ENCODE data around the gene C9orf85. TPM values are rescaled to one million over a fixed set of nuclear protein-coding genes. Genes with fewer than 3 reads are reported as not detected.

The C9orf85 gene
- 13.2 TPM for polyA plus RNA-seq (2013, experiment 1 of 4)
- 14.9 TPM for polyA plus RNA-seq (2013, experiment 2 of 4)
- polyA plus RNA-seq (2013, experiment 3 of 4) = 10.8 TPM
- polyA plus RNA-seq (2013, experiment 4 of 4) = 14.1 TPM

DNA sequence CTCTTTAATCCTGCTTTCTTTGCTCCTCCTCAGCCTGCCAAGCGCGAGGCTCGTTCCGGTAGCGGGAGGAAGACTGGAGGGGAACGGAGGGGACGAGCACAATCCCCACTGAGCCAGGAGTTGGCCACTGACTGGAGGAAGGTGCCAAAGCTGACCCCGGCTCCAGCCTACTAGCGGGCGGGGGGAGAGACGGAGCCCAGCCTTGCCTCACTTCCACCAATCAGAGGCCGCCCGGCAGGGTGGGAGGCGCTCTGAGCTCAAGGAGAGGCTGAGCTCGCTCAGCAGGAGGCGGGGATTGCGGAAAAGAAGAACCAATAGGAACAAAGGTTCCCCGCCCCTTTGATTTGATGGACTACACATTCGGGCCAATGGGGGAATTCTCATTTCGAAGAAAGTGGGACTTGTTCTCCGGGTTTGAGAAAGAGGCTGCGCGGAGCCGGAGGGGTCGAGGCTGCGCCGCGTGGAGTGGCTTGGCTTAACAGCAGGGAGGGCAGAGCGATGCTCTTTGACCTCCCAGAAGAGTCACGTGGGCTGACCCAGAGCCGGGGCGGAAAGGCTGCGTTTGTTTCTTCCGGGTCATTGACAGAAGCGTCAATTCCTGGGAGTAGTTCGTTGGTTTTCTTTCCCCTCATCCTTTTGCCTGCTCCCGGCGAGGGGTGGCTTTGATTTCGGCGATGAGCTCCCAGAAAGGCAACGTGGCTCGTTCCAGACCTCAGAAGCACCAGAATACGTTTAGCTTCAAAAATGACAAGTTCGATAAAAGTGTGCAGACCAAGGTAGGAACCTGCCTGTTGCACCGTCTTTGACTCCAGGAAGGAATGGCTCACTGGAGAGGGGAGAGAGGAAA lies at the start of gene C9orf85, which contains the start of gene ABHD17B:
C9orf85 (plus strand) TSS at position 579 of the 847 bp plus-strand sequence; CDS start at position 675, 96 bp downstream.
ABHD17B (minus strand) TSS at position 133 of the 847 bp plus-strand sequence. CDS start 36,113 bp downstream, outside the sequence.
- peak within 1 kb of the TSS; percentile 75 for H3K4me3 ChIP-seq (ENCODE audit: insufficient read depth, low read depth, low read length)
- H3K4me1 ChIP-seq (ENCODE audit: control insufficient read depth, insufficient read depth, low read length) = no peaks in the 10 kb centered on the region
- H3K27me3 ChIP-seq (ENCODE audit: control insufficient read depth, insufficient read depth, low read length, poor library complexity, severe bottlenecking) = no peaks in the 10 kb centered on the region
- H3K9me3 ChIP-seq (ENCODE audit: control insufficient read depth, low read length) = no peaks in the 10 kb centered on the region
- WGBS, 2 experiments = 0 to 1% methylated on average over 45 of the region's 45 CpGs
- H3K36me3 ChIP-seq (ENCODE audit: control insufficient read depth, insufficient read depth, low read length) = no peaks in the 10 kb centered on the region
- peak within 1 kb of the TSS; percentile 94 for H3K27ac ChIP-seq (ENCODE audit: insufficient read depth, low read depth, low read length, poor library complexity, severe bottlenecking)

DNA sequence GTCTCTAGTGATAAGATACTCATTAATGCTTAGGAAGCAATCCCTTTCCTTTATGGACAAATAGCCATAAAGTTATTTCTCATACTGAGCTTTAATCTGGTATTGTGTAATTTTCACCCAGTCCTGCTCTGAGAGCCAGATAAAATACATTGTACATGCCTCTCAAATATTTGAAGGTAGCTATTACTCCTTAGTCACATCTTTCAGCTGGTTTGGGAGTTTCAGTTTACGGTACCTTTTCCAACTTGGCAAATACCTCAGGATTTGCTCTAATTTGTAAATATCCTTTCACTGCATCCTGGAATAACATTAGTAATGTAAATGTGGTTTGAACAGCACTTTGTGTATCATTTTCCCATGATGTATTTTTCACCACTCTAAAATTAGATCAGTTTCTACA lies 47.8 kb upstream of the C9orf85 start:
- H3K4me1 ChIP-seq (ENCODE audit: control insufficient read depth, insufficient read depth, low read length) = no peaks in the 10 kb centered on the region
- H3K27ac ChIP-seq (ENCODE audit: insufficient read depth, low read depth, low read length, poor library complexity, severe bottlenecking) = no peak overlapping the region
- H3K27me3 ChIP-seq (ENCODE audit: control insufficient read depth, insufficient read depth, low read length, poor library complexity, severe bottlenecking) = no peaks in the 10 kb centered on the region
- peaks cover 6% of the 10 kb centered on the region for H3K36me3 ChIP-seq (ENCODE audit: control insufficient read depth, insufficient read depth, low read length)
- no peak overlapping the region for H3K4me3 ChIP-seq (ENCODE audit: insufficient read depth, low read depth, low read length)
- H3K9me3 ChIP-seq (ENCODE audit: control insufficient read depth, low read length) = peaks cover 3% of the 10 kb centered on the region
- WGBS, 2 experiments = 91 to 100% methylated on average over 1 of the region's 1 CpG

GRCh38 chr9:71875345-71875744 lies 36.1 kb upstream of the C9orf85 start:
- H3K4me1 ChIP-seq (ENCODE audit: control insufficient read depth, insufficient read depth, low read length) = no peaks in the 10 kb centered on the region
- H3K27me3 ChIP-seq (ENCODE audit: control insufficient read depth, insufficient read depth, low read length, poor library complexity, severe bottlenecking) = no peaks in the 10 kb centered on the region
- H3K36me3 ChIP-seq (ENCODE audit: control insufficient read depth, insufficient read depth, low read length) = peaks cover 3% of the 10 kb centered on the region
- 95 to 96% methylated on average over 6 of the region's 6 CpGs for WGBS, 2 experiments
- H3K4me3 ChIP-seq (ENCODE audit: insufficient read depth, low read depth, low read length) = no peak overlapping the region
- H3K27ac ChIP-seq (ENCODE audit: insufficient read depth, low read depth, low read length, poor library complexity, severe bottlenecking) = no peak overlapping the region
- H3K9me3 ChIP-seq (ENCODE audit: control insufficient read depth, low read length) = no peaks in the 10 kb centered on the region

DNA sequence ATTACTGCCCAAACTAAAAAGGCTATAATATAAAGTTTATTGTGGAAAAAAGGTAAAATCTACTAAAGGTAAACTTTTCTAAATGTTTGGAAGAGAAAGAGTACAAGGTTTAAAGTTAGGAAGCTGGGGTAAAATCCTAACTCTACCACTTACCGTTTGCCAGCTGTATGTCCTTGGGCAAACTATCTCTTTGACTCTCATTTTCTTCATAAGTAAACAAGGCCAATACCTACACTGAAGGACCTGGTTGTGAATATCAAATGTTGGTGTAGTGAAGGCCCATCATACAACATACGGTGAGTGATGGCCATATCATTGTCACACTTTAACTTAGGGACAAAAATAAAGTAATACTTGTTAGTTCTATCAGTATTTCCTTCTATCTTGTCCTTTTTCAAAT lies 35.3 kb upstream of the C9orf85 start:
- Histone ChIP-seq H3K27ac (ENCODE audit: insufficient read depth, low read depth, low read length, poor library complexity, severe bottlenecking) (no peak overlapping the region), H3K4me3 (ENCODE audit: insufficient read depth, low read depth, low read length) (no peak overlapping the region), H3K9me3 (ENCODE audit: control insufficient read depth, low read length) (no peaks in the 10 kb centered on the region), H3K4me1 (ENCODE audit: control insufficient read depth, insufficient read depth, low read length) (no peaks in the 10 kb centered on the region), H3K36me3 (ENCODE audit: control insufficient read depth, insufficient read depth, low read length) (peaks cover 3% of the 10 kb centered on the region), H3K27me3 (ENCODE audit: control insufficient read depth, insufficient read depth, low read length, poor library complexity, severe bottlenecking) (no peaks in the 10 kb centered on the region)
- 100% methylated on average over 1 to 2 of the region's 2 CpGs for WGBS, 2 experiments

GRCh38 chr9:71876829-71877228 lies 34.6 kb upstream of the C9orf85 start:
- no peak overlapping the region for H3K27ac ChIP-seq (ENCODE audit: insufficient read depth, low read depth, low read length, poor library complexity, severe bottlenecking)
- no peaks in the 10 kb centered on the region for H3K4me1 ChIP-seq (ENCODE audit: control insufficient read depth, insufficient read depth, low read length)
- H3K9me3 ChIP-seq (ENCODE audit: control insufficient read depth, low read length) = no peaks in the 10 kb centered on the region
- no peaks in the 10 kb centered on the region for H3K27me3 ChIP-seq (ENCODE audit: control insufficient read depth, insufficient read depth, low read length, poor library complexity, severe bottlenecking)
- H3K36me3 ChIP-seq (ENCODE audit: control insufficient read depth, insufficient read depth, low read length) = peaks cover 3% of the 10 kb centered on the region
- H3K4me3 ChIP-seq (ENCODE audit: insufficient read depth, low read depth, low read length) = no peak overlapping the region

DNA sequence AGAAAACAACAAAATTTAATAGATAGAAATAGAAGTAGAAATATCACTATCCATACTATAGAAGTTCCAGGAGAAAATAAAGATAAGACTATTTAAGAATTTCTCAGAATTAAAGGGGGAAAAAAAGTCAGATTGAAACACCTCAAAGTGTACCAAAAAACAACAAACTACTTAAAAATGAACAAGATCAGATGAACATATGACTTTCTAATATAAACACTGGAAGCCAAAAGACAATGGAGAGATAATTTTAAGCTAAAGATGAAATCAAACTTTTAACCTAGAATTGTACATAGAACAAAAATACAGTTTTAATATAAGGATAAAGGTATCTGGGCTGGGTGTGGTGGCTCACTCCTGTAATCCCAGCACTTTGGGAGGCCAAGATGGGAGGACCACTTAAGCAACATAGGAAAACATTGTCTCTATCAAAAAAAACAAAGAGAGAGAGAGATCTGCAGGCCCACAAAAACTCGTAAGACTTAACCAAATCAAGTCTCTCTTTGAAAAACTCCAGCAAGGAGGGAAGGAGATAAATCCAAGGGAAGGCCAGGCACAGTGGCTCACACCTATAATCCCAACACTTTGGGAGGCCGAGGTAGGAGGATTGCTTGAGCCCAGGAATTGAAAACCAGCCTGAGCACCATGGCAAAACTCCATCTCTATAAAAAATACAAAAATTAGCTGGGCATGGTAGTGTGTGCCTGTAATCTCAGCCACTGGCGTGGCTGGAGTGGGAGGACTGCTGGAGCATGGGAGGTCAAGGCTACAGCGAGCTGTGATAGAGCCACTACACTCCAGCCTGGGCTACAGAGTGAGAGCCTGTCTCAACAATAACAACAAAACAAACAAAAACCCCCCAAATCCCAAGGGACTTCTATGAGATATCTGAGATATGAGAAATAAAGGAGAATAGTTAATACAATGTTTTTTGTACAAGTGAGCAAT lies 32.8 kb upstream of the C9orf85 start:
- H3K36me3 ChIP-seq (ENCODE audit: control insufficient read depth, insufficient read depth, low read length) = peaks cover 11% of the 10 kb centered on the region
- H3K9me3 ChIP-seq (ENCODE audit: control insufficient read depth, low read length) = no peaks in the 10 kb centered on the region
- H3K4me1 ChIP-seq (ENCODE audit: control insufficient read depth, insufficient read depth, low read length) = no peaks in the 10 kb centered on the region
- H3K27me3 ChIP-seq (ENCODE audit: control insufficient read depth, insufficient read depth, low read length, poor library complexity, severe bottlenecking) = no peaks in the 10 kb centered on the region
- H3K27ac ChIP-seq (ENCODE audit: insufficient read depth, low read depth, low read length, poor library complexity, severe bottlenecking) = no peak overlapping the region
- WGBS, 2 experiments = 93 to 98% methylated on average over 4 of the region's 4 CpGs
- H3K4me3 ChIP-seq (ENCODE audit: insufficient read depth, low read depth, low read length) = no peak overlapping the region

DNA sequence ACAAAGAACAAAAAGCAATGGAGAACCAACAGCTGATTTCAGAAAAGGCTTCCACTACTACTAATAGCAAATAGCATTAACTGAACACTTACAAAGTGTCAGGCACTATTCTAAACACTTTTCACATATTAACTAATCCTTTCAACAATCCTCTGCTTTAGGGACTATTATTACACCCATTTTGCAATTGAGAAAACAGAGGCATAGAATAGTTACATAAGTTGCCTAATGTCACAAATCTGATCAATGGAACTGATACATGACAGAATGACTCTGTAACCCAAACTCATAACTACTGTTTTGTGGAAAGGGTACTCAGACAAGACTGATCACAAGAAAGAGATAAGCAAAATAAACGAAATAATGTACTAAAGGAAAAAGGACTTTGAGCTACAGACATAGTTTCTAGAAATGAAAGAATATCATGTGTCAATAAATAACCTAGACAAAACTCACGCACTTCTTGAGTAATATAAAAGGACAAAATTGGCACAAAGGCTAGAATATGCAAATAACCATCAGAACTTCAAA lies 31.7 kb upstream of the C9orf85 start:
- WGBS, 2 experiments = 92% methylated on average over 2 of the region's 2 CpGs; no CpG with 5 or more reads in 1 of the 2 experiments
- peaks cover 7% of the 10 kb centered on the region for H3K9me3 ChIP-seq (ENCODE audit: control insufficient read depth, low read length)
- no peaks in the 10 kb centered on the region for H3K27me3 ChIP-seq (ENCODE audit: control insufficient read depth, insufficient read depth, low read length, poor library complexity, severe bottlenecking)
- H3K27ac ChIP-seq (ENCODE audit: insufficient read depth, low read depth, low read length, poor library complexity, severe bottlenecking) = no peak overlapping the region
- H3K4me3 ChIP-seq (ENCODE audit: insufficient read depth, low read depth, low read length) = no peak overlapping the region
- peaks cover 8% of the 10 kb centered on the region for H3K36me3 ChIP-seq (ENCODE audit: control insufficient read depth, insufficient read depth, low read length)
- H3K4me1 ChIP-seq (ENCODE audit: control insufficient read depth, insufficient read depth, low read length) = no peaks in the 10 kb centered on the region

DNA sequence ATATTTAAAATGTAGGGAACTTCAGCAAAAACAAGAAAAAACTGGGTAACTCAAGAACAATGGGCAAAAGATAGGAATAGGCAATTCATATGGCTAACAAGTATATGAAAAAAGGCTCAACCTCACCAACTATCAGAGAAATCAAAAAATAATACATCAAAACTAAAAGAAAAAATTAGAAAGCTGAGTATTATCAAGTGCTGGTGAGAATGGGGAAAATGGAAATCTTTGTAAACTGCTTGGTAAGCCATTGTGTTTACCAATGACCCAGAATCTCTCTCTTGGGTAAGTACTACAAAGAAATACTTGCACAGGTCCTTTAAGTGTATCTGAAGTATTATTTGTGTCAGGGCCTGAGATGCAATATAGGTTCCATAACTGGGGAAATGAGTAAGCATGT lies 27.4 kb upstream of the C9orf85 start:
- Histone ChIP-seq H3K36me3 (ENCODE audit: control insufficient read depth, insufficient read depth, low read length) (peaks cover 8% of the 10 kb centered on the region), H3K4me3 (ENCODE audit: insufficient read depth, low read depth, low read length) (no peak overlapping the region), H3K27me3 (ENCODE audit: control insufficient read depth, insufficient read depth, low read length, poor library complexity, severe bottlenecking) (no peaks in the 10 kb centered on the region), H3K27ac (ENCODE audit: insufficient read depth, low read depth, low read length, poor library complexity, severe bottlenecking) (no peak overlapping the region), H3K4me1 (ENCODE audit: control insufficient read depth, insufficient read depth, low read length) (no peaks in the 10 kb centered on the region), H3K9me3 (ENCODE audit: control insufficient read depth, low read length) (peaks cover 7% of the 10 kb centered on the region)

DNA sequence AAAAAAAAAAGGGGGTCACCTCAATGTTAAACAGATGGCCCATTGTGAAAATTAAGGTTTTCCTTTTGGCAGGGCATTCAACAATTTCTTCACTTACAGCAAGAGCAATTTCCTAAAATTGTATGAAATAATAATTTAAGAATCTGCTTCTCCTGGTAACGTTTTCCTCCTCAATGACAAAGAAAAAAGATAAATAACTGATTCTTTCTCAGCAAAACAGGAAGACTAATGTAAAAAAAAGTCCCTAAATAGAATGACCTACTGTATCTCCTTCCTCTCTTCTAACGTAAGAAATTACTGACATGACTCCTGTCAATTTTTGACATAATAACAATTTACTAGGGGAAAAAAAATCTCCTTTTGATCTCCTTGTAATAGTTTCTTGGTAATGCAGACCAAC lies 26.0 kb upstream of the C9orf85 start:
- no peaks in the 10 kb centered on the region for H3K4me1 ChIP-seq (ENCODE audit: control insufficient read depth, insufficient read depth, low read length)
- H3K27ac ChIP-seq (ENCODE audit: insufficient read depth, low read depth, low read length, poor library complexity, severe bottlenecking) = no peak overlapping the region
- 80 to 95% methylated on average over 1 to 2 of the region's 2 CpGs for WGBS, 2 experiments
- peaks cover 8% of the 10 kb centered on the region for H3K36me3 ChIP-seq (ENCODE audit: control insufficient read depth, insufficient read depth, low read length)
- H3K27me3 ChIP-seq (ENCODE audit: control insufficient read depth, insufficient read depth, low read length, poor library complexity, severe bottlenecking) = no peaks in the 10 kb centered on the region
- H3K4me3 ChIP-seq (ENCODE audit: insufficient read depth, low read depth, low read length) = no peak overlapping the region
- peaks cover 7% of the 10 kb centered on the region for H3K9me3 ChIP-seq (ENCODE audit: control insufficient read depth, low read length)

Measured in ectodermal cell (in vitro differentiated cells).